ENCODE data around the gene TSPAN9. TPM values are rescaled to one million over a fixed set of nuclear protein-coding genes. Genes with fewer than 3 reads are reported as not detected.

TSPAN9 gene
- total RNA-seq, 4 donors from 2014 or later = 15.7 to 32.6 (median 26.2) TPM

DNA sequence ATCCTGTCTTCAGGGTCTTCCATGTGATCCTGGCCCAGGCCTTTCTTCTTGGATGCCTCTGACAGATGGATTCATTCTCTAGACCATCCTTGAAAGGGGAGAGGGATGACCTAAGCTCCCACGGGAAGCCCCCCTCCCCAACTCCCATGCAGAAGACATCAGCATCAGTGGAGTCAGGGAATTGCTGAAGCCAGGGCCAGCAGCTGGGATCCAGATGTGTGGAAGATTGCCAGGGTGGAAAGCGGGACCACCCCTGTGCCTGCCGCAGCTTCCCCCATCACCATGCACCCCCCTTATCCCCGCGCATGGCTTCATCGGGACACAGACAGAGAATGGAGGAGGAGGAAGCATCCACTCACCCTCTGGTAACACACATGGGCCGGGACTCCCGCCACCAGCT is 230.2 kb downstream of the TSPAN9 start:
- Histone ChIP-seq H3K27ac (no peak overlapping the region), H3K4me3 (no peak overlapping the region), H3K36me3 (no peaks in the 10 kb centered on the region), H3K9me3 (no peaks in the 10 kb centered on the region), H3K27me3 (peaks cover 0 to 36% of the 10 kb centered on the region in 2 donors), H3K4me1 (peaks cover 0 to 5% (median 1%) of the 10 kb centered on the region in 4 donors)
- TF ChIP-seq, protein P1, sequence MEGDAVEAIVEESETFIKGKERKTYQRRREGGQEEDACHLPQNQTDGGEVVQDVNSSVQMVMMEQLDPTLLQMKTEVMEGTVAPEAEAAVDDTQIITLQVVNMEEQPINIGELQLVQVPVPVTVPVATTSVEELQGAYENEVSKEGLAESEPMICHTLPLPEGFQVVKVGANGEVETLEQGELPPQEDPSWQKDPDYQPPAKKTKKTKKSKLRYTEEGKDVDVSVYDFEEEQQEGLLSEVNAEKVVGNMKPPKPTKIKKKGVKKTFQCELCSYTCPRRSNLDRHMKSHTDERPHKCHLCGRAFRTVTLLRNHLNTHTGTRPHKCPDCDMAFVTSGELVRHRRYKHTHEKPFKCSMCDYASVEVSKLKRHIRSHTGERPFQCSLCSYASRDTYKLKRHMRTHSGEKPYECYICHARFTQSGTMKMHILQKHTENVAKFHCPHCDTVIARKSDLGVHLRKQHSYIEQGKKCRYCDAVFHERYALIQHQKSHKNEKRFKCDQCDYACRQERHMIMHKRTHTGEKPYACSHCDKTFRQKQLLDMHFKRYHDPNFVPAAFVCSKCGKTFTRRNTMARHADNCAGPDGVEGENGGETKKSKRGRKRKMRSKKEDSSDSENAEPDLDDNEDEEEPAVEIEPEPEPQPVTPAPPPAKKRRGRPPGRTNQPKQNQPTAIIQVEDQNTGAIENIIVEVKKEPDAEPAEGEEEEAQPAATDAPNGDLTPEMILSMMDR (IDR thresholded peaks at IDR 0.05) = no peak
- no peak for TF ChIP-seq POLR2A (IDR thresholded peaks at IDR 0.05)
- TF ChIP-seq EP300 (IDR thresholded peaks at IDR 0.05) = no peak
- WGBS, 2 donors = 53 to 57% methylated on average over 7 to 8 of the region's 8 CpGs
- no peak for DNase-seq (ENCODE audit: low spot score in 2 of 2)

DNA sequence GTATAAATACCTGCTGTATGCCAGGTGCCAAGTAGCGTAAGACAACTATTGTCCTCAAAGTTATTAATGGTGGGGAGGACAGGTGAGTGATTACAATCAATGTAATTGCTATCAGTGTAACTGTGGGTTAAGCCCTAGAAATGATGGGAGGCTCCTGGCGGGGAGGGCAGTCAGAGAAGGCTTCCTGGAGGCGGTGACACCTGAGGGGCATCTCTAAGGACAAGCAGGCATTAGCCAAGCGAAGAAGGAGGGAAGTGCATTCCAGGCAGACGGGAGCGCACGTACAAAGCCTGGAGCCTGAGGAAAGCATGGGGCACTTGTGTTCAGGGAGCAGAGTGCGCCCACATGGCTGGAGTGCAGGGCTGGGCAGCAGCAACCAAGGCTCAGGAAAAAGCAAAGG is 230.9 kb downstream of the TSPAN9 start:
- no peak for TF ChIP-seq POLR2A (IDR thresholded peaks at IDR 0.05)
- no peak for TF ChIP-seq EP300 (IDR thresholded peaks at IDR 0.05)
- TF ChIP-seq, protein P1 (IDR thresholded peaks at IDR 0.05) = no peak
- 75 to 83% methylated on average over 8 of the region's 8 CpGs for WGBS, 2 donors
- peaks cover 0 to 36% of the 10 kb centered on the region in 2 donors for H3K27me3 ChIP-seq
- no peak overlapping the region for H3K27ac ChIP-seq
- no peaks in the 10 kb centered on the region for H3K36me3 ChIP-seq
- H3K4me1 ChIP-seq = peaks cover 0 to 9% (median 2%) of the 10 kb centered on the region in 4 donors
- no peak for DNase-seq (ENCODE audit: low spot score in 2 of 2)
- H3K9me3 ChIP-seq = no peaks in the 10 kb centered on the region
- H3K4me3 ChIP-seq = no peak overlapping the region

DNA sequence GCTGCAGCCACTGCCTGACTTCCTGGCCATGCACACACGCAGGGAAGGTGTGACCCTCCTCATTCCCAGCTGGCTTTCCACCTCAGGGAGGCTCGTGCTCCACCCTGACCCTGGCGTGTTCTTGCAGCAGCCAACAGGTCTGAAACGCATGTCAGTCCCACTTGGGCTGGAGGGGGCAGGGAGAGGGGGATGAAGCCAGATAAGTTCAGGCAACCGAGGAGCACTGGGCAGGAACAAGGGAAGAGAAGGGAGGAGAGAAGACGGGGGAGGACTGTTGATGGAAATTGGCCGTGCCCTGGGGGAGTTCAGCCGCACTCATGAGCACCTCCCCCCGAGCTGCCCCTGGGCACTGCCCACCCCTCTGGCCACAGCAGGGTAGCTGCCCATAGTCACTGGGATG is 231.4 kb downstream of the TSPAN9 start:
- TF ChIP-seq EP300 (IDR thresholded peaks at IDR 0.05) (no peak), POLR2A (IDR thresholded peaks at IDR 0.05) (no peak)
- 38 to 41% methylated on average over 9 of the region's 9 CpGs for WGBS, 2 donors
- H3K27me3 ChIP-seq = peaks cover 0 to 35% of the 10 kb centered on the region in 2 donors
- no peak overlapping the region for H3K27ac ChIP-seq
- H3K4me1 ChIP-seq = peaks cover 0 to 14% (median 2%) of the 10 kb centered on the region in 4 donors
- no peaks in the 10 kb centered on the region for H3K36me3 ChIP-seq
- no peak overlapping the region for H3K4me3 ChIP-seq
- no peak for DNase-seq (ENCODE audit: low spot score in 2 of 2)
- H3K9me3 ChIP-seq = no peaks in the 10 kb centered on the region

DNA sequence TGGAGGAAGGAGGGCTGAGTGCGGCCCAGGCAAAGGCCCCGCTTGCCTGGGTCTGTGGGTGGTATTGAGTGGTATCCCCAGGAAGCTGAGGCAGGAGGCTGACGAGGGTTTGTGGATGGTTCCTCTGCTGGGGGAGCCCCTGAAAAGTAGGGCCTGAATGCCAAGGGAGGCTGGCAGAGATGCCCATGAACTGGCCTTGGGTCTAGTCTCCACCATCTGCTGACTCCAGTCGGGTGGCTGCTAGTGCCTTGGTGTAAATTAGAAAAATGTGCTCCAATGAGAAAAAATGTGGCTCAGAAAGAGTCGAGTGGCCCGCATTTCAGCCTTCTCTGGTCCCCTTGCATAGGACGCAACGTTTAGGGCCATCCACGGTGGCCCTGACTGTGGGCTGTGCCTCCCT is 232.6 kb downstream of the TSPAN9 start:
- no peak for TF ChIP-seq POLR2A (IDR thresholded peaks at IDR 0.05)
- Histone ChIP-seq H3K4me1 (peaks cover 0 to 26% (median under 1%) of the 10 kb centered on the region in 4 donors), H3K27me3 (peaks cover 0 to 23% of the 10 kb centered on the region in 2 donors), H3K27ac (no peak overlapping the region), H3K36me3 (no peaks in the 10 kb centered on the region), H3K4me3 (no peak overlapping the region), H3K9me3 (no peaks in the 10 kb centered on the region)
- no peak for DNase-seq (ENCODE audit: low spot score in 2 of 2)
- WGBS, 2 donors = 87 to 88% methylated on average over 9 of the region's 9 CpGs

DNA sequence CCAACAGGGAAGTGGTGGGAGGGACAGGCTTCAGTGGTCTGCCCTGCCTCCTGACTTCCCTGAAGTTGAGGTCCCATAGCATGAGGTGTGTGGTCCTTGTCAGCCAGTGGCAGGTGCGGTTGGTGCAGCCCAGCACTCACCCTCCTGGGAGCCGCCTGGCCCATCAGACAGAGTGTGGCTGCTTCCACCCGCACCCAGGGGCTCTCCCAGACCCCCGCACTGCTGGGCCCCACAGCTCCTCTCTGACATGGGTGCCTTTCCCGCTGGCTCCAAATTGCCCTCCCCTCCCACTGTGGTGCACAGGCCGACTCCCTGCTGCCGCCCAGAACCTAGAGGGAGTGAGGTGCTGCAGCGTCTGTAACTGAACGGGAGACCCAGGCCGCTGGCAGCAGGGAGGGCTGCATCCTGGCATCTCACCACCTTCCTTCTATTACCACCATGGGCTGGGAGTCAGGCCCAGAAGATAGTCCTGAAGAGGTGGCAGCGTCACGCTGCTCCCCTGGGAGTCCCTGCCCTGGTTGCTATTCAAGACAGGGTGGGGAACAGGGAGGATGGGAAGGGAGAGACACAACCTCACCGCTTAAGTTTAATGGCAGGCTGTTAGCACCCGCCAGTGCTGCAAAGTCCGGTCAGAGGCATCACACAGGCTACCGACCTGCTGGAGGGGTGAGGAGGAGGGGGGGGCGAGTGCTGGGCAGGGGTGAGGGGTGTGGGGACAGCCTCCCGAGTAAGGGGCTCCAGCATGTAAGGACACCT is 233.3 kb downstream of the TSPAN9 start:
- H3K36me3 ChIP-seq = no peaks in the 10 kb centered on the region
- H3K27ac ChIP-seq = no peak overlapping the region
- H3K4me3 ChIP-seq = no peak overlapping the region
- no peak for DNase-seq (ENCODE audit: low spot score in 2 of 2)
- TF ChIP-seq, protein P1 (IDR thresholded peaks at IDR 0.05) = no peak
- TF ChIP-seq POLR2A (IDR thresholded peaks at IDR 0.05) (no peak), EP300 (IDR thresholded peaks at IDR 0.05) (no peak)
- WGBS, 2 donors = 75 to 79% methylated on average over 15 to 17 of the region's 18 CpGs
- no peaks in the 10 kb centered on the region for H3K9me3 ChIP-seq
- H3K4me1 ChIP-seq = peaks cover 0 to 33% (median 4%) of the 10 kb centered on the region in 4 donors
- peaks cover 0 to 20% of the 10 kb centered on the region in 2 donors for H3K27me3 ChIP-seq

DNA sequence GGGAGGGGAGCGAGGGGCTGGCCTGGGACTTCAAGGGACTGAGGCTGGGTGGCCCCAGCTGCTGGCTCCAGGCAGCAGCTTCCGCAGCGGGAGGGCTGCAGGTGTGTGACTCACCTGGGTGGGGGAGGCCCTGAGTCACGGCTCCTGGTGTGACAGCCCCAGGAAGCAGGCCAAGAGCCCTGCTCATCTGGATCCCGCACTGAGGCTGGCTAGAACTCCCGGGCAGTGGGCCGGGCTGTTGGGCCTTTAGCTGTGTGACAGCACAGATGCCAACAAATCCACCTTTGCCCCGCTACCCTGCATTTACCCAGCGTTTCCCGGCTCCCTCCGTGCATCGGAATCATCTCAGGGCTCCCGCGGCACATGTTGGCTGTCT is 233.8 kb downstream of the TSPAN9 start:
- Histone ChIP-seq H3K27me3 (peaks cover 0 to 20% of the 10 kb centered on the region in 2 donors), H3K4me3 (no peak overlapping the region), H3K9me3 (no peaks in the 10 kb centered on the region), H3K4me1 (peaks cover 0 to 36% (median 4%) of the 10 kb centered on the region in 4 donors), H3K27ac (no peak overlapping the region), H3K36me3 (no peaks in the 10 kb centered on the region)
- no peak for DNase-seq (ENCODE audit: low spot score in 2 of 2)
- WGBS, 2 donors = 71 to 89% methylated on average over 13 to 14 of the region's 14 CpGs
- TF ChIP-seq, protein P1 (IDR thresholded peaks at IDR 0.05) = no peak
- TF ChIP-seq EP300 (IDR thresholded peaks at IDR 0.05) (no peak), POLR2A (IDR thresholded peaks at IDR 0.05) (no peak)

Measured in tibial nerve (tissue), 4 donors.